GM21528 (cell line): ENCODE results near the gene PLEKHA6.

Experiments used
- ATAC-seq: cut with Tn5 transposase; IDR thresholded peaks from one replicate; pipeline ENCODE4 v1.9.1; 2021; ENCODE audit warnings: mild to moderate bottlenecking, moderate library complexity; ENCODE audit not compliant: unreplicated experiment, low FRiP score

The PLEKHA6 gene

DNA sequence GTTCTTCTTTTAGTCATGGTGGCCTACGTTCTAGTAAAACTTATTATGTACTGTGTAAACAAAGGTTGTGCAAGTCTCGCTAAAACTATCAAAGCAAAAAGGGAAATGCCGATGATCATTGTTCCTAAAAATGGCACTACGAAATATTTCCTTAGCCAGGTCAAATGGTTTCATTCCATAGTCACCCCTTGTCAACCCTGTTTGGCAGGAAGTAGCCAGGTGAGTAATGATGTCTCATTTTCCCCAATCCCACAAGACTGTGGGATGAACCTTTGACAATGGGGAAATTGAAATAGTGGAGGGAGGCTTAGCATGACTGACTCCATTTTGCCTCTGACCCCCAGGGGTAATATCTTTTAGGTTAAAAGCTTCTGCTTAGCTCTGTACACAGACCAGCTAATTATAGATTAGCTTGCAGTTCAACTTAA lies 188.0 kb downstream of the PLEKHA6 start:
- ATAC-seq: no peak

DNA sequence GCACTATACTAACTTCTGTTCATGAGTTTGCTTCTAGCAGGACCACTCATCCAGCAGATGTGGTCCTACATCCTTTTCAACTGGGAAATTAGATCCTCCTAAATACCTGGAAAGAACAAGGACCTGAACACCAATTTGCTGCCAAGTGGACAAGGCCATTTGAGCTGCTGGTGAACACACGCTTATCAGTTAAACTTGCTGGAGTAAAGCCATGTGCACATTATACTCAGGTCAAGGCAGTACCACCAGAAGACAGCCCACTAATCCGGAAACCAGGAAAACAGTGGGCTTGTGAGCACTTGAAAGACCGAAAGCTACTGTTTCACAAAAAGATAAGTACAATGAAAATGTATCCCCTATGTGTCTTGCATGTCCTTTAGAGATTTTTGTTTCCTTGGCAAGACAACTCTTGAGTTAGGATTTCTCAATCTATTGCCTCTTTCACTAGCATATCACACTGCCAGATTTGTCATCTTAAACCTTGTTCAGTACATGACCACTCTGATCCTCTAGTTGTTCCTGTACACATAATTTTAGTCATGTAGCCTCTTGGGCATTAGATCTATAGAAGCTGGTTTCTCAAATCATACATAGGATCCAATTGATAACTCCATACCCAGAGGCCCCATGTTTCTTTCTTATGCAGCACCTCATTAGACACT lies 189.1 kb downstream of the PLEKHA6 start:
- ATAC-seq: no peak

DNA sequence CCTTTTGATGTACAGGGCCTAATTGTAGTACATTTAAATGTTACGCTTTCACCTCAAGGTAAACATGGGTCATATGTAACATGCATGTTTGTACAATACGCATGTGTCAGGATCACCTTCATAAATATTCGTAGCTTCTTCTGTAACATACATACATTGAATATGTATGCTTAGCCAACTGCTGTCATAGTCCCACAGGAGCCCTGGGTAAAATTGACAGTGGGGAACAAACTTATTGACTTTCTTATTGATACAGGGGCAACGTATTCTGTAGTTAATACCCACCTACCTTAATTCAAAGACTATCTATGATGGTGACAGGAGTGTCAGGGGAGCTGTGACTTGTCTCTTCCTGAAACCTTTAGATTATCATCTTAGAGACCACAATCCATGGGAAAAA lies 189.9 kb downstream of the PLEKHA6 start:
- no peak for ATAC-seq
